ENCODE measurements around the gene CFAP45. TPM values are rescaled to one million over a fixed set of nuclear protein-coding genes. Genes with fewer than 3 reads are reported as not detected.

Gene CFAP45
- total RNA-seq, 4 donors from 2014 or later = 0.46 to 3.0 (median 0.66) TPM

GRCh38 chr1:159848326-159848725 is 51.6 kb downstream of the CFAP45 start:
- H3K4me3 ChIP-seq (ENCODE audit: low read depth, poor library complexity, severe bottlenecking) = no peak overlapping the region
- WGBS, 2 donors = 41 to 68% methylated on average over 3 of the region's 3 CpGs
- intact Hi-C loops (cut with DNase I; ENCODE audit: low total_unique reads) = no loop called here
- no peak for DNase-seq (ENCODE audit: low spot score in 2 of 2)
- TF ChIP-seq, protein P1, sequence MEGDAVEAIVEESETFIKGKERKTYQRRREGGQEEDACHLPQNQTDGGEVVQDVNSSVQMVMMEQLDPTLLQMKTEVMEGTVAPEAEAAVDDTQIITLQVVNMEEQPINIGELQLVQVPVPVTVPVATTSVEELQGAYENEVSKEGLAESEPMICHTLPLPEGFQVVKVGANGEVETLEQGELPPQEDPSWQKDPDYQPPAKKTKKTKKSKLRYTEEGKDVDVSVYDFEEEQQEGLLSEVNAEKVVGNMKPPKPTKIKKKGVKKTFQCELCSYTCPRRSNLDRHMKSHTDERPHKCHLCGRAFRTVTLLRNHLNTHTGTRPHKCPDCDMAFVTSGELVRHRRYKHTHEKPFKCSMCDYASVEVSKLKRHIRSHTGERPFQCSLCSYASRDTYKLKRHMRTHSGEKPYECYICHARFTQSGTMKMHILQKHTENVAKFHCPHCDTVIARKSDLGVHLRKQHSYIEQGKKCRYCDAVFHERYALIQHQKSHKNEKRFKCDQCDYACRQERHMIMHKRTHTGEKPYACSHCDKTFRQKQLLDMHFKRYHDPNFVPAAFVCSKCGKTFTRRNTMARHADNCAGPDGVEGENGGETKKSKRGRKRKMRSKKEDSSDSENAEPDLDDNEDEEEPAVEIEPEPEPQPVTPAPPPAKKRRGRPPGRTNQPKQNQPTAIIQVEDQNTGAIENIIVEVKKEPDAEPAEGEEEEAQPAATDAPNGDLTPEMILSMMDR (IDR thresholded peaks at IDR 0.05) = no peak

- TF ChIP-seq, protein P1 (IDR thresholded peaks at IDR 0.05) = no peak
- no peak for TF ChIP-seq POLR2A (IDR thresholded peaks at IDR 0.05)
- DNase-seq (ENCODE audit: low spot score in 2 of 2) = no peak
- intact Hi-C loops (cut with DNase I; ENCODE audit: low total_unique reads) = no loop called here
- H3K4me3 ChIP-seq (ENCODE audit: low read depth, poor library complexity, severe bottlenecking) = no peak overlapping the region
- WGBS, 2 donors = 51 to 64% methylated on average over 4 of the region's 4 CpGs
Measured at GRCh38 chr1:159847231-159847630, 52.7 kb downstream of the CFAP45 start.

GRCh38 chr1:159845751-159846629 is 54.0 kb downstream of the CFAP45 start:
- 60 to 62% methylated on average over 13 of the region's 13 CpGs for WGBS, 2 donors

DNA sequence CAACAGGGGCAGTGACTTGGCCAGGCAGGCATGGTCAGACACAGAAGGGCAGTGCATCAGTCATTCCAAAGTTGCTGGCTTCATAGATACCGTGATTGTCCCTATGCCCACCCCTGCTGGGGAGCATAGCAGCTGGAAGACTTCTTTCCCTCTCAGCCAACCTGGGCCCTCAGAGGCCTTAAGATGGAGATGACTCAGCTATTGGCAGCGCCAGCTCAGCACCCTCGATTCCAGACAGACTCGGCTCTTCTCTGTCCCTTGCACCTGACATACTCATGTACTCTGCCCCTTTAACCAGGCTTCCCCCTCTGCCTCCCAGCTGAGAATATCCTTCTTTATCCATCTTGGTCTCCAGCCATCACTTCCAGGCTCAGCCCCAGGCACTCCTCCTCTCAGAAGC is 56.5 kb downstream of the CFAP45 start:
- H3K4me3 ChIP-seq (ENCODE audit: low read depth, poor library complexity, severe bottlenecking) = no peak overlapping the region
- 60 to 63% methylated on average over 4 of the region's 4 CpGs for WGBS, 2 donors
- no peak for TF ChIP-seq POLR2A (IDR thresholded peaks at IDR 0.05)
- TF ChIP-seq, protein P1 (IDR thresholded peaks at IDR 0.05) = no peak
- intact Hi-C loops (cut with DNase I; ENCODE audit: low total_unique reads) = no loop called here
- no peak for DNase-seq (ENCODE audit: low spot score in 2 of 2)

More at GRCh38 chr1:159845751-159846629, 54.0 kb downstream of the CFAP45 start:
- DNase-seq (ENCODE audit: low spot score in 2 of 2) = no peak
- intact Hi-C loops (cut with DNase I; ENCODE audit: low total_unique reads) = no loop called here
- no peak overlapping the region for H3K4me3 ChIP-seq (ENCODE audit: low read depth, poor library complexity, severe bottlenecking)
- TF ChIP-seq, protein P1 (IDR thresholded peaks at IDR 0.05) = no peak
- TF ChIP-seq POLR2A (IDR thresholded peaks at IDR 0.05) = no peak

DNA sequence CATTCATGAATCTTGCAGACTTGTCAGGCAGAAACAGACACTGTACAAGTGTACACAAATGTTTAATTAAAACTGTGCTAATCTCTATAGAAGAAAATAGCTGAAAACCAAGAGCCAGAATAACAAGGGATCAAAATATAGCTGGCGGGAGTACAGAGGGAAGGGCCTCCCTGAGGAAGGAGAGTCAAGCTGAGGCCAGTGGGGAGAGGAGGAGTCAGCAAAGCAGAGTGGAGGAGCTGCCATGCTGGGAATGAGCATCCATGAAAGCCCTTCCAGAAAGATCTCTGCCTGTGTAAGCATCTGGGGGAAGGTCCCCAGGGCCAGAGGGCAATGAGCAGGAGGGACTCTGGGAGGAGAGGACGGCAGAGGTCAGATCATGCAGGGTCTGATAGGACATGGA is 58.2 kb downstream of the CFAP45 start:
- no peak overlapping the region for H3K4me3 ChIP-seq (ENCODE audit: low read depth, poor library complexity, severe bottlenecking)
- WGBS, 2 donors = 71 to 74% methylated on average over 2 of the region's 2 CpGs
- intact Hi-C loops (cut with DNase I; ENCODE audit: low total_unique reads) = no loop called here
- DNase-seq (ENCODE audit: low spot score in 2 of 2) = no peak
- no peak for TF ChIP-seq POLR2A (IDR thresholded peaks at IDR 0.05)
- TF ChIP-seq, protein P1 (IDR thresholded peaks at IDR 0.05) = no peak

All from lower leg skin (tissue), 4 donors.